HepG2 (cell line): ENCODE data around the gene GAS2L1. TPM values are rescaled to one million over a fixed set of nuclear protein-coding genes. Genes with fewer than 3 reads are reported as not detected.

Experiments used
- ATAC-seq: fragments of 200-7000 bp; cut with Tn5 transposase; 3 replicates; pipeline ENCODE4 v1.9.1; 2020; ENCODE audit warnings: mild to moderate bottlenecking, moderate library complexity
- BruUV-seq: library from RNA; stranded (reverse); fragments of 400-500 nt; replicated peaks from 2 replicates; lab custom pipeline; 2021; lab: Mats Ljungman, UMichigan
- CTCF ChIA-PET: fragments of 300-600 bp; formaldehyde crosslinking; extraction: SDS; loops from one replicate; lab custom pipeline; 2021; ENCODE audit warnings: low total read pairs, inconsistent platforms, low intra/inter-chr PET ratio; lab: Yijun Ruan, JAX
- POLR2A ChIA-PET: fragments of 350-600 bp; sonication (Branson Sonifier 250); formaldehyde crosslinking; loops from one replicate; lab custom pipeline; 2020; ENCODE audit warnings: antibody characterized with exemption, inconsistent platforms; lab: Yijun Ruan, JAX
- DNase-seq: peaks from one replicate; pipeline ENCODE4 v3.0.0-alpha.2; 2015; ENCODE audit warnings: low spot score
- FAIRE-seq: peaks from 3 replicates; lab custom pipeline; 2011; peaks lifted over from hg19 to GRCh38; lab: Jason Lieb, UNC
- H2AFZ ChIP-seq: one replicate; pipeline ENCODE4 v1.6.1; 2011; ENCODE audit warnings: low read length, inconsistent platforms
- H3K27ac ChIP-seq: fragments of 300-600 bp; 3 replicates; pipeline ENCODE4 v1.8.0; 2011; ENCODE audit warnings: mixed run types, mild to moderate bottlenecking, mixed read lengths, low read length, inconsistent platforms; ENCODE audit not compliant: insufficient read depth; ENCODE audit errors: extremely low read length
- H3K27me3 ChIP-seq, 2 experiments: fragments of 200-600 bp in 1 of 2; 2 replicates in 1 of 2; 3 replicates in 1 of 2; pipeline versions ENCODE4 v1.6.0 to v1.8.0; 2011; ENCODE audit warnings: low read length in 2 of 2, mild to moderate bottlenecking in 2 of 2, moderate library complexity in 2 of 2, inconsistent platforms in 1 of 2; ENCODE audit not compliant: insufficient read depth in 2 of 2, control insufficient read depth in 1 of 2
- H3K36me3 ChIP-seq, 2 experiments: fragments of 200-600 bp in 1 of 2; replicated peaks in 1 of 2; 2 replicates in 1 of 2; 3 replicates in 1 of 2; pipeline versions ENCODE4 v1.5.1 to v1.8.0; 2011; ENCODE audit warnings: low read length in 2 of 2, inconsistent platforms in 1 of 2; ENCODE audit not compliant: insufficient read depth in 2 of 2, control insufficient read depth in 1 of 2
- H3K4me1 ChIP-seq: 2 replicates; pipeline ENCODE4 v1.5.1; 2012; ENCODE audit warnings: low read length, inconsistent platforms; ENCODE audit not compliant: insufficient read depth
- H3K4me2 ChIP-seq: 2 replicates; pipeline ENCODE4 v1.6.0; 2011; ENCODE audit warnings: low read depth, low read length, inconsistent platforms
- H3K4me3 ChIP-seq, 3 experiments: fragments of 200-600 bp in 1 of 3; sonication (generic), shearing (Covaris generic) in 1 of 3; replicated peaks in 1 of 3; 2 replicates each; pipeline ENCODE4 v1.5.1; 2011 to 2016; ENCODE audit warnings: low read length in 3 of 3, inconsistent platforms in 2 of 3, low read depth in 2 of 3, mild to moderate bottlenecking in 2 of 3, control low read depth in 1 of 3, mixed read lengths in 1 of 3; ENCODE audit not compliant: insufficient read depth in 1 of 3
- H3K79me2 ChIP-seq: one replicate; pipeline ENCODE4 v1.6.1; 2011; ENCODE audit warnings: low read length, inconsistent platforms; ENCODE audit not compliant: insufficient read depth
- H3K9ac ChIP-seq: 2 replicates; pipeline ENCODE4 v1.6.0; 2011; ENCODE audit warnings: mild to moderate bottlenecking, low read depth, low read length, inconsistent platforms; ENCODE audit not compliant: insufficient read depth
- H3K9me3 ChIP-seq: 2 replicates; pipeline ENCODE4 v1.5.1; 2012; ENCODE audit warnings: mild to moderate bottlenecking, low read length
- H4K20me1 ChIP-seq: 2 replicates; pipeline ENCODE4 v1.6.0; 2011; ENCODE audit warnings: inconsistent platforms, mild to moderate bottlenecking, low read length, moderate library complexity; ENCODE audit not compliant: insufficient read depth
- ATF7 ChIP-seq, 2 experiments: fragments of 450-650 bp in 1 of 2; sonication (generic) in 1 of 2; formaldehyde crosslinking in 1 of 2; IDR thresholded peaks; 2 replicates each; pipeline versions ENCODE4 v1.4.0 to v1.6.1; 2016 to 2020; ENCODE audit warnings: antibody characterized with exemption in 1 of 2, mild to moderate bottlenecking in 1 of 2, missing genetic modification reagents in 1 of 2
- ESRRA ChIP-seq: sonication (generic); formaldehyde crosslinking; IDR thresholded peaks from 2 replicates; pipeline ENCODE4 v1.5.1; 2020; ENCODE audit warnings: mild to moderate bottlenecking, low read depth, missing genetic modification reagents
- GFI1 ChIP-seq: sonication (generic); formaldehyde crosslinking; IDR thresholded peaks from 2 replicates; pipeline ENCODE4 v1.5.0; 2020; ENCODE audit warnings: missing genetic modification reagents, mild to moderate bottlenecking, borderline replicate concordance
- POLR2AphosphoS5 ChIP-seq: IDR thresholded peaks from 2 replicates; pipeline ENCODE4 v1.6.1; 2012; ENCODE audit warnings: low read depth, low read length
- RFX5 ChIP-seq: IDR thresholded peaks from 2 replicates; pipeline ENCODE4 v1.6.1; 2011; ENCODE audit warnings: low read depth, low read length, improper control_type of control experiment
- ZFP62 ChIP-seq: sonication (generic); formaldehyde crosslinking; IDR thresholded peaks from 2 replicates; pipeline ENCODE4 v1.4.0; 2020; ENCODE audit warnings: missing genetic modification reagents
- ZNF441 ChIP-seq: sonication (generic); formaldehyde crosslinking; IDR thresholded peaks from 2 replicates; pipeline ENCODE4 v1.7.0; 2021; ENCODE audit warnings: missing genetic modification reagents, borderline replicate concordance
- ZNF891 ChIP-seq: sonication (generic); formaldehyde crosslinking; IDR thresholded peaks from 2 replicates; pipeline ENCODE4 v1.5.0; 2020; ENCODE audit warnings: mild to moderate bottlenecking, missing genetic modification reagents
- WGBS: methylation state at CpG from one replicate; pipeline ENCODE4 v1.1.6; 2017; ENCODE audit warnings: low lambda C conversion rate; 5-methylcytosine and 5-hydroxymethylcytosine counted together
- in situ Hi-C: cut with HindIII; loops from 2 replicates; pipeline ENCODE4 v1.10.0; 2017; ENCODE audit warnings: low pct_unique_long_range_greater_than_20kb; ENCODE audit not compliant: extremely low pct_ligation_motif_present
- intact Hi-C: fragments of 100-400 bp; cut with micrococcal nuclease; formaldehyde crosslinking; loops from one replicate; pipeline ENCODE4 v1.10.0; 2022; ENCODE audit not compliant: unreplicated experiment
- polyA plus RNA-seq, 8 experiments: library from polyadenylated mRNA; depleted of rRNA in 3 of 8; stranded (reverse) in 7 of 8; unstranded in 1 of 8; fragments of >200 nt; fragmentation: Illumina TruSeq in 4 of 8; extraction: Trizol in 4 of 8; gene quantifications; 2 replicates each; pipeline versions ENCODE4 v1.2.1 to v1.2.3, GENCODE V29; 2011 to 2016; ENCODE audit warnings: low read depth in 4 of 8, missing spikeins in 1 of 8, mixed read lengths in 1 of 8; ENCODE audit not compliant: insufficient read depth in 1 of 8
- total RNA-seq, 5 experiments: library from RNA; depleted of rRNA; stranded (reverse); fragments of >200 nt; fragmentation: Illumina TruSeq; extraction: Trizol; gene quantifications; 2 replicates each; pipeline ENCODE4 v1.2.3, GENCODE V29; 2016; ENCODE audit warnings: low read depth in 1 of 5
- TF ChIP-seq, protein P1 (sequence below): IDR thresholded peaks from 2 replicates; pipeline ENCODE4 v1.6.1; 2016; ENCODE audit warnings: mild to moderate bottlenecking
- TF ChIP-seq, protein P2 (sequence below): sonication (generic); formaldehyde crosslinking; IDR thresholded peaks from 2 replicates; pipeline ENCODE4 v1.5.1; 2020; ENCODE audit warnings: missing genetic modification reagents, mild to moderate bottlenecking, borderline replicate concordance
- TF ChIP-seq, protein P3 (sequence below): sonication (generic); formaldehyde crosslinking; IDR thresholded peaks from 2 replicates; pipeline ENCODE4 v1.4.0; 2020; ENCODE audit warnings: missing genetic modification reagents
- TF ChIP-seq, protein P4 (sequence below): sonication (generic); formaldehyde crosslinking; IDR thresholded peaks from 2 replicates; pipeline ENCODE4 v1.8.1; 2022; ENCODE audit warnings: low read depth, mild to moderate bottlenecking, missing genetic modification reagents

GAS2L1 gene
- total and polyA plus RNA-seq, 2 of the 13 experiments (the other 11 are each of a cell fraction or from before 2014, with no cell fraction given), result 1.8 to 3.3 TPM

DNA sequence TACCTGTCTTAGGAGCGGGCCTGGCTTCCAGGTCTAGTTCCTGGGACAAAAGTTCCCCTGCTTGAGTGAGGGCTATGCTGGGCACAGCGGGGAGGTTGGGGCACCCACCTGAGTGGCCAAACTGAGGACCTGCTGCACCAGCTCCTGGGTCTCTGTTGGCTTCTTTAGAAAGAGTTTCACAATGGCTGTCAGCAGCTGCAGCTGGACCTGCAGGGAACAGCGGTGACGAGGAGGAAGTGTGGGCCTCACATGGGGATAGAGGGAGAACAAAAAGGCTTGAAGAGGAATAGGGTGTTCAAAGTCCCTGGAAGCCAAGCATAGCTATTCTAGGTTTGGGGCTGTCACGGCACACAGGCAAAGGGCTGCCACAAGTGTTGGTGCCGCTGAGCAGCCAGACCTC lies 35.7 kb downstream of the GAS2L1 start (continued):
- TF ChIP-seq, protein P1, sequence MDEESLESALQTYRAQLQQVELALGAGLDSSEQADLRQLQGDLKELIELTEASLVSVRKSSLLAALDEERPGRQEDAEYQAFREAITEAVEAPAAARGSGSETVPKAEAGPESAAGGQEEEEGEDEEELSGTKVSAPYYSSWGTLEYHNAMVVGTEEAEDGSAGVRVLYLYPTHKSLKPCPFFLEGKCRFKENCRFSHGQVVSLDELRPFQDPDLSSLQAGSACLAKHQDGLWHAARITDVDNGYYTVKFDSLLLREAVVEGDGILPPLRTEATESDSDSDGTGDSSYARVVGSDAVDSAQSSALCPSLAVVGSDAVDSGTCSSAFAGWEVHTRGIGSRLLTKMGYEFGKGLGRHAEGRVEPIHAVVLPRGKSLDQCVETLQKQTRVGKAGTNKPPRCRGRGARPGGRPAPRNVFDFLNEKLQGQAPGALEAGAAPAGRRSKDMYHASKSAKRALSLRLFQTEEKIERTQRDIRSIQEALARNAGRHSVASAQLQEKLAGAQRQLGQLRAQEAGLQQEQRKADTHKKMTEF (CRISPR knock-in tag), result 0 out of 2 replicates have a peak, but pooled peaks have one; percentile 20

DNA sequence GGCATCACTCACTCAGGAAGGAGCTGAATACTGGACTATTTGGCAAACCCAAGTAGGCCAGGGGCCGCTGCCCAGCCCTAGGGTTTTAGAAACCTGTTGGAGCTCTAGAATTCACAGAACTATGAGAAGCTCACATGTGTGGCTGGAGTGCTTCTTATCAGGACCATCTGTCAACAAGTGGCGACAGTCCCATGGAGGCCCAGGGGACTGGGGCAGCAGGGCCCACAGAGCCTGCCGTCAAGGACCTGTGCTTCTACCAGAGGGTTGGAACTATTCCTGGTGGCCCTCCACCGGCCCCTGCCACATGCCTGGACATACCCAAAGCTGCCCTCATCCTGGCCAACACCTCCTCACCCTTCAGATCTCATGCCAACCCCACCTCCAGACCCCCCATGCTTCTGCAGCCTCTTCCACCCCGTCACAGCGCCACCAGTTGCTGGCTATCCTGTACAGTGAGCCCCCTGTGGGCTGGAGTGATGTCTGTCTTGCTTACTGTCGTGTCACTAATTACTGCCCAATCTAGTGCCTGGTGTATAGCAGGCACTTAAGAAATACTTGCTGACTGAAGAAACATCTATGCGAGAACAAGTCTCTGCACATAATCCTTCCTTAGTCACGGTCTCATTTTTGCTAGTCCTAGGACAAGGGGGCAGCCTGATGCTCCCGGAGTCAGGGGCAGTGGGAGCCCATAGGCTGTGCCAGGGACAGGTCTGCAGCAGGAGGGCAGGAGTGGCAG lies 36.3 kb downstream of the GAS2L1 start:
- Histone ChIP-seq H3K27me3 (no peaks in the 10 kb centered on the region), H3K4me2 (peak overlapping the region; percentile 56), H3K9me3 (no peaks in the 10 kb centered on the region), H3K9ac (peak overlapping the region; percentile 38), H4K20me1 (no peaks in the 10 kb centered on the region), H3K36me3 (peaks cover 15 to 46% of the 10 kb centered on the region in 2 experiments; a peak in 4 of 5 replicates), H3K4me1 (peaks cover 32% of the 10 kb centered on the region), H2AFZ (no peak overlapping the region), H3K4me3 (no peak overlapping the region; a peak in 1 of 6 replicates), H3K27ac (peak overlapping the region; percentile 54), H3K79me2 (no peaks in the 10 kb centered on the region)
- intact Hi-C loops, result no loop called here
- WGBS, result 63% methylated on average over 7 of the region's 10 CpGs
- in situ Hi-C loops, result no loop called here
- peak; percentile 40 for FAIRE-seq
- peak; percentile 60 for DNase-seq
- no TSS peak for BruUV-seq
- CTCF ChIA-PET, result no interaction called here
- ATAC-seq, result peak; percentile 83
- POLR2A ChIA-PET, result interaction anchor here (0.8 to 1.0 kb wide), 2 partner anchors 41 to 210 kb away, joined by 3 to 4 read pairs; partner anchors contain the start of gene THOC5
- TF ChIP-seq, protein P2, sequence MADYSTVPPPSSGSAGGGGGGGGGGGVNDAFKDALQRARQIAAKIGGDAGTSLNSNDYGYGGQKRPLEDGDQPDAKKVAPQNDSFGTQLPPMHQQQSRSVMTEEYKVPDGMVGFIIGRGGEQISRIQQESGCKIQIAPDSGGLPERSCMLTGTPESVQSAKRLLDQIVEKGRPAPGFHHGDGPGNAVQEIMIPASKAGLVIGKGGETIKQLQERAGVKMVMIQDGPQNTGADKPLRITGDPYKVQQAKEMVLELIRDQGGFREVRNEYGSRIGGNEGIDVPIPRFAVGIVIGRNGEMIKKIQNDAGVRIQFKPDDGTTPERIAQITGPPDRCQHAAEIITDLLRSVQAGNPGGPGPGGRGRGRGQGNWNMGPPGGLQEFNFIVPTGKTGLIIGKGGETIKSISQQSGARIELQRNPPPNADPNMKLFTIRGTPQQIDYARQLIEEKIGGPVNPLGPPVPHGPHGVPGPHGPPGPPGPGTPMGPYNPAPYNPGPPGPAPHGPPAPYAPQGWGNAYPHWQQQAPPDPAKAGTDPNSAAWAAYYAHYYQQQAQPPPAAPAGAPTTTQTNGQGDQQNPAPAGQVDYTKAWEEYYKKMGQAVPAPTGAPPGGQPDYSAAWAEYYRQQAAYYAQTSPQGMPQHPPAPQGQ (CRISPR knock-in tag), result no peak
- TF ChIP-seq ZFP62, result no peak
- TF ChIP-seq ESRRA (CRISPR knock-in tag), result no peak
- no peak for TF ChIP-seq GFI1 (CRISPR knock-in tag)
- TF ChIP-seq, protein P3, sequence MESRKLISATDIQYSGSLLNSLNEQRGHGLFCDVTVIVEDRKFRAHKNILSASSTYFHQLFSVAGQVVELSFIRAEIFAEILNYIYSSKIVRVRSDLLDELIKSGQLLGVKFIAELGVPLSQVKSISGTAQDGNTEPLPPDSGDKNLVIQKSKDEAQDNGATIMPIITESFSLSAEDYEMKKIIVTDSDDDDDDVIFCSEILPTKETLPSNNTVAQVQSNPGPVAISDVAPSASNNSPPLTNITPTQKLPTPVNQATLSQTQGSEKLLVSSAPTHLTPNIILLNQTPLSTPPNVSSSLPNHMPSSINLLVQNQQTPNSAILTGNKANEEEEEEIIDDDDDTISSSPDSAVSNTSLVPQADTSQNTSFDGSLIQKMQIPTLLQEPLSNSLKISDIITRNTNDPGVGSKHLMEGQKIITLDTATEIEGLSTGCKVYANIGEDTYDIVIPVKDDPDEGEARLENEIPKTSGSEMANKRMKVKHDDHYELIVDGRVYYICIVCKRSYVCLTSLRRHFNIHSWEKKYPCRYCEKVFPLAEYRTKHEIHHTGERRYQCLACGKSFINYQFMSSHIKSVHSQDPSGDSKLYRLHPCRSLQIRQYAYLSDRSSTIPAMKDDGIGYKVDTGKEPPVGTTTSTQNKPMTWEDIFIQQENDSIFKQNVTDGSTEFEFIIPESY, result 0 out of 2 replicates have a peak, but pooled peaks have one; percentile 30
- no peak for TF ChIP-seq RFX5
- TF ChIP-seq ZNF891 (CRISPR knock-in tag), result no peak
- no peak for TF ChIP-seq ATF7 (IDR thresholded peaks at IDR 0.05)
- TF ChIP-seq ATF7 (CRISPR knock-in tag; IDR thresholded peaks at IDR 0.05), result no peak
- no peak for TF ChIP-seq ZNF441 (CRISPR knock-in tag)
- TF ChIP-seq POLR2AphosphoS5, result no peak
- TF ChIP-seq, protein P4, sequence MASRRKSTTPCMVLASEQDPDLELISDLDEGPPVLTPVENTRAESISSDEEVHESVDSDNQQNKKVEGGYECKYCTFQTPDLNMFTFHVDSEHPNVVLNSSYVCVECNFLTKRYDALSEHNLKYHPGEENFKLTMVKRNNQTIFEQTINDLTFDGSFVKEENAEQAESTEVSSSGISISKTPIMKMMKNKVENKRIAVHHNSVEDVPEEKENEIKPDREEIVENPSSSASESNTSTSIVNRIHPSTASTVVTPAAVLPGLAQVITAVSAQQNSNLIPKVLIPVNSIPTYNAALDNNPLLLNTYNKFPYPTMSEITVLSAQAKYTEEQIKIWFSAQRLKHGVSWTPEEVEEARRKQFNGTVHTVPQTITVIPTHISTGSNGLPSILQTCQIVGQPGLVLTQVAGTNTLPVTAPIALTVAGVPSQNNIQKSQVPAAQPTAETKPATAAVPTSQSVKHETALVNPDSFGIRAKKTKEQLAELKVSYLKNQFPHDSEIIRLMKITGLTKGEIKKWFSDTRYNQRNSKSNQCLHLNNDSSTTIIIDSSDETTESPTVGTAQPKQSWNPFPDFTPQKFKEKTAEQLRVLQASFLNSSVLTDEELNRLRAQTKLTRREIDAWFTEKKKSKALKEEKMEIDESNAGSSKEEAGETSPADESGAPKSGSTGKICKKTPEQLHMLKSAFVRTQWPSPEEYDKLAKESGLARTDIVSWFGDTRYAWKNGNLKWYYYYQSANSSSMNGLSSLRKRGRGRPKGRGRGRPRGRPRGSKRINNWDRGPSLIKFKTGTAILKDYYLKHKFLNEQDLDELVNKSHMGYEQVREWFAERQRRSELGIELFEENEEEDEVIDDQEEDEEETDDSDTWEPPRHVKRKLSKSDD (CRISPR knock-in tag), result 0 out of 2 replicates have a peak, but pooled peaks have one; percentile 19
